Activated CD4-positive, alpha-beta T cell treated with anti-CD3 and anti-CD28 coated beads, Interleukin-2, amount 50 U/mL, for 48 hours (primary cell): ENCODE results near the gene ECHDC1.
"Not testable (repeated sequence)": the region's sequence is repeated elsewhere in the genome, so short reads cannot be mapped to it uniquely, and the experiment has no call there.

Experiments
- DNase-seq, 2 experiments: peaks; one replicate each; pipeline ENCODE4 v3.0.0-alpha.2; 2020

The ECHDC1 gene

GRCh38 chr6:127341471-127342202 is 1.8 kb downstream of the ECHDC1 start:
- no peak for DNase-seq

- no peak for DNase-seq
These were observed 3.2 kb downstream of the ECHDC1 start for GRCh38 chr6:127340171-127340570.

GRCh38 chr6:127338936-127339335 is 4.5 kb downstream of the ECHDC1 start:
- DNase-seq: no peak

- no peak for DNase-seq
These were observed 10.9 kb downstream of the ECHDC1 start for GRCh38 chr6:127332383-127332961.

GRCh38 chr6:127331256-127331655 is 12.2 kb downstream of the ECHDC1 start:
- not testable (repeated sequence) for DNase-seq

- DNase-seq: no peak
These were observed 15.3 kb downstream of the ECHDC1 start for GRCh38 chr6:127328043-127328609.

- no peak for DNase-seq
These were observed 23.7 kb downstream of the ECHDC1 start for GRCh38 chr6:127319686-127320085.

- DNase-seq: no peak
These were observed 25.9 kb downstream of the ECHDC1 start for GRCh38 chr6:127317388-127318128.

- no peak for DNase-seq
These were observed 37.7 kb downstream of the ECHDC1 start for GRCh38 chr6:127305741-127306140.

- no peak for DNase-seq
These were observed 39.5 kb downstream of the ECHDC1 start for GRCh38 chr6:127303917-127304316.

GRCh38 chr6:127302728-127303660 is 40.4 kb downstream of the ECHDC1 start:
- DNase-seq: peak; percentile 30 to 48

GRCh38 chr6:127301199-127301700 is 42.2 kb downstream of the ECHDC1 start:
- no peak for DNase-seq

GRCh38 chr6:127300411-127300810 is 43.0 kb downstream of the ECHDC1 start:
- no peak for DNase-seq

- DNase-seq: no peak
These were observed 43.7 kb downstream of the ECHDC1 start for GRCh38 chr6:127299522-127300240.

- DNase-seq: no peak
These were observed 44.9 kb downstream of the ECHDC1 start for GRCh38 chr6:127298475-127298874.

GRCh38 chr6:127297502-127298070 is 45.8 kb downstream of the ECHDC1 start:
- DNase-seq: no peak

GRCh38 chr6:127291495-127291894 is 51.9 kb downstream of the ECHDC1 start:
- DNase-seq: no peak

GRCh38 chr6:127290391-127291265 is 52.8 kb downstream of the ECHDC1 start:
- DNase-seq: no peak

GRCh38 chr6:127289934-127290333 is 53.5 kb downstream of the ECHDC1 start:
- no peak for DNase-seq

- no peak for DNase-seq
These were observed 54.7 kb downstream of the ECHDC1 start for GRCh38 chr6:127288705-127289104.
